Fibroblast of lung (primary cell): ENCODE results near the gene ZDHHC14. TPM values are rescaled to one million over a fixed set of nuclear protein-coding genes. Genes with fewer than 3 reads are reported as not detected.

Experiments used
- DNase-seq, 2 donors: peaks; one replicate each; pipeline versions ENCODE4 v3.0.0 to v3.0.0-alpha.2; 2010; ENCODE audit warnings: low read depth in 2 of 2
- H2AFZ ChIP-seq: 2 replicates; pipeline ENCODE4 v1.5.1; 2012; ENCODE audit warnings: low read length, control low read depth, inconsistent platforms
- H3K27ac ChIP-seq: 2 replicates; pipeline ENCODE4 v1.5.1; 2011; ENCODE audit warnings: low read length, control low read depth; ENCODE audit not compliant: insufficient read depth
- H3K27me3 ChIP-seq: 2 replicates; pipeline ENCODE4 v1.5.1; 2011; ENCODE audit warnings: mild to moderate bottlenecking, low read length; ENCODE audit not compliant: control insufficient read depth, insufficient read depth
- H3K36me3 ChIP-seq: 2 replicates; pipeline ENCODE4 v1.5.1; 2011; ENCODE audit warnings: low read length; ENCODE audit not compliant: control insufficient read depth, insufficient read depth
- H3K4me1 ChIP-seq: 2 replicates; pipeline ENCODE4 v1.5.1; 2011; ENCODE audit warnings: low read length; ENCODE audit not compliant: control insufficient read depth, insufficient read depth; ENCODE audit errors: extremely low read depth
- H3K4me2 ChIP-seq: 2 replicates; pipeline ENCODE4 v1.5.1; 2011; ENCODE audit warnings: low read length, control low read depth; ENCODE audit not compliant: insufficient read depth; ENCODE audit errors: extremely low read depth
- H3K4me3 ChIP-seq, 4 experiments: fragments of 200-600 bp in 1 of 4; sonication (generic) in 1 of 4; replicated peaks in 1 of 4; 2 replicates each; pipeline ENCODE4 v1.5.1; 2011 to 2016; ENCODE audit warnings: low read length in 4 of 4, low read depth in 3 of 4, mild to moderate bottlenecking in 3 of 4, control low read depth in 2 of 4, inconsistent platforms in 1 of 4, mixed read lengths in 1 of 4; ENCODE audit not compliant: insufficient read depth in 1 of 4; ENCODE audit errors: control extremely low read depth in 1 of 4
- H3K79me2 ChIP-seq: 2 replicates; pipeline ENCODE4 v1.5.1; 2012; ENCODE audit warnings: mild to moderate bottlenecking, low read length, inconsistent platforms; ENCODE audit not compliant: control insufficient read depth, insufficient read depth
- H3K9ac ChIP-seq: 2 replicates; pipeline ENCODE4 v1.5.1; 2011; ENCODE audit warnings: mild to moderate bottlenecking, low read length, control low read depth; ENCODE audit not compliant: insufficient read depth
- H3K9me3 ChIP-seq: 2 replicates; pipeline ENCODE4 v1.5.1; 2012; ENCODE audit warnings: low read depth, low read length; ENCODE audit not compliant: control insufficient read depth, insufficient read depth
- H4K20me1 ChIP-seq: 2 replicates; pipeline ENCODE4 v1.5.1; 2011; ENCODE audit warnings: low read length; ENCODE audit not compliant: control insufficient read depth, insufficient read depth; ENCODE audit errors: extremely low read depth
- CTCF ChIP-seq, 2 donors: IDR thresholded peaks in 1 of 2; conservative IDR thresholded peaks in 1 of 2; 1 replicate in 1 of 2; 2 replicates in 1 of 2; pipeline ENCODE4 v1.5.1; 2011 to 2012; ENCODE audit warnings: low read length in 2 of 2, control low read depth in 1 of 2, inconsistent platforms in 1 of 2, low read depth in 1 of 2, mild to moderate bottlenecking in 1 of 2
- EZH2 ChIP-seq: IDR thresholded peaks from 2 replicates; pipeline ENCODE4 v1.5.1; 2012; ENCODE audit warnings: low read length, control low read depth, mild to moderate bottlenecking; ENCODE audit errors: missing control alignments
- polyA plus RNA-seq, 2 donors: library from polyadenylated mRNA; depleted of rRNA in 1 of 2; stranded (reverse) in 1 of 2; unstranded in 1 of 2; fragments of >200 nt; gene quantifications; 2 replicates each; pipeline ENCODE4 v1.2.1, GENCODE V29; 2011 to 2012; ENCODE audit warnings: missing spikeins in 1 of 2
- total RNA-seq: library from RNA; depleted of rRNA; stranded (reverse); fragments of >200 nt; gene quantifications from 2 replicates; pipeline ENCODE4 v1.2.1, GENCODE V29; 2014

The ZDHHC14 gene
- total and polyA plus RNA-seq, 2 donors (not counting 1 experiment from before 2014, with no cell fraction given) = 1.7 to 3.5 TPM

GRCh38 chr6:157380458-157380778 is 572 bp upstream of the ZDHHC14 start:
- Histone ChIP-seq H3K9ac (peak overlapping the region; percentile 59), H3K79me2 (no peaks in the 10 kb centered on the region), H3K27ac (peak overlapping the region; percentile 68), H3K4me3 (peak overlapping the region; percentile 60 to 92 (median 74)), H3K4me1 (no peaks in the 10 kb centered on the region), H3K36me3 (no peaks in the 10 kb centered on the region), H3K4me2 (peak overlapping the region; percentile 54), H4K20me1 (no peaks in the 10 kb centered on the region), H3K9me3 (no peaks in the 10 kb centered on the region), H2AFZ (peak overlapping the region; percentile 70), H3K27me3 (no peaks in the 10 kb centered on the region)
- TF ChIP-seq EZH2 = no peak
- no peak for DNase-seq

GRCh38 chr6:157381631-157382621 is 936 bp downstream of the ZDHHC14 start:
- peak; percentile 57 to 58 for DNase-seq
- H3K27ac ChIP-seq = no peak overlapping the region
- peak overlapping the region; percentile 60 to 92 (median 80) for H3K4me3 ChIP-seq
- no peaks in the 10 kb centered on the region for H3K79me2 ChIP-seq
- H2AFZ ChIP-seq = peak overlapping the region; percentile 80
- H3K36me3 ChIP-seq = no peaks in the 10 kb centered on the region
- H3K9me3 ChIP-seq = no peaks in the 10 kb centered on the region
- TF ChIP-seq EZH2 (no peak), CTCF (conservative IDR thresholded peaks at IDR 0.05 in 1 of 2, IDR thresholded peaks at IDR 0.05 in 1 of 2; ENCODE audit: low read depth in 1 of 2, low read length in 2 of 2) (no peak)
- H3K4me1 ChIP-seq = no peaks in the 10 kb centered on the region
- H3K4me2 ChIP-seq = peak overlapping the region; percentile 81
- H4K20me1 ChIP-seq = no peaks in the 10 kb centered on the region
- peak overlapping the region; percentile 29 for H3K9ac ChIP-seq
- H3K27me3 ChIP-seq = no peaks in the 10 kb centered on the region

- Histone ChIP-seq H3K36me3 (no peaks in the 10 kb centered on the region), H3K9me3 (no peaks in the 10 kb centered on the region), H4K20me1 (no peaks in the 10 kb centered on the region), H3K27me3 (no peaks in the 10 kb centered on the region), H3K27ac (no peak overlapping the region), H3K9ac (no peak overlapping the region), H3K79me2 (no peaks in the 10 kb centered on the region), H3K4me2 (peak overlapping the region; percentile 81), H3K4me1 (no peaks in the 10 kb centered on the region), H3K4me3 (peak overlapping the region; percentile 60 to 92 (median 80)), H2AFZ (no peak overlapping the region)
- TF ChIP-seq EZH2 (no peak), CTCF (conservative IDR thresholded peaks at IDR 0.05 in 1 of 2, IDR thresholded peaks at IDR 0.05 in 1 of 2; ENCODE audit: low read depth in 1 of 2, low read length in 2 of 2) (no peak)
- no peak for DNase-seq
Measured at GRCh38 chr6:157382821-157383220, 1.8 kb downstream of the ZDHHC14 start.
